GM23338 (cell line): ENCODE results near the gene ATOSA.

Source experiments
- CREB1 ChIP-seq: fragments of 250-450 bp; sonication (Bioruptor Pico); IDR thresholded peaks from 2 replicates; pipeline ENCODE4 v1.5.0; 2020; ENCODE audit warnings: low read depth, mild to moderate bottlenecking, moderate library complexity
- CTCF ChIP-seq, 2 experiments: fragments of 200-600 bp in 1 of 2; sonication (generic) in 1 of 2; conservative IDR thresholded peaks; 2 replicates each; pipeline versions ENCODE4 v1.5.1 to v1.6.1; 2016 to 2017; ENCODE audit warnings: antibody characterized with exemption in 2 of 2, low read depth in 2 of 2, mild to moderate bottlenecking in 2 of 2, moderate library complexity in 1 of 2
- ETS1 ChIP-seq: IDR thresholded peaks from 2 replicates; pipeline ENCODE4 v1.6.1; 2016; ENCODE audit warnings: antibody characterized with exemption
- EZH2 ChIP-seq: fragments of 200-600 bp; sonication (generic); IDR thresholded peaks from one replicate; pipeline ENCODE4 v1.8.0; 2017; ENCODE audit warnings: antibody characterized with exemption, mild to moderate bottlenecking, low read depth; ENCODE audit not compliant: unreplicated experiment
- EZH2phosphoT487 ChIP-seq: fragments of 200-600 bp; sonication (generic); IDR thresholded peaks from one replicate; pipeline ENCODE4 v1.8.1; 2018; ENCODE audit warnings: antibody characterized with exemption; ENCODE audit not compliant: unreplicated experiment
- JUNB ChIP-seq: IDR thresholded peaks from one replicate; pipeline ENCODE4 v1.6.1; 2016; ENCODE audit warnings: antibody characterized with exemption; ENCODE audit not compliant: unreplicated experiment
- NANOG ChIP-seq: IDR thresholded peaks from 2 replicates; pipeline ENCODE4 v1.6.1; 2016; ENCODE audit warnings: antibody characterized with exemption, borderline replicate concordance
- POLR2AphosphoS5 ChIP-seq: IDR thresholded peaks from 2 replicates; pipeline ENCODE4 v1.6.1; 2016; ENCODE audit warnings: antibody characterized with exemption, low read depth
- REST ChIP-seq: IDR thresholded peaks from one replicate; pipeline ENCODE4 v1.6.1; 2018; ENCODE audit warnings: antibody characterized with exemption; ENCODE audit not compliant: unreplicated experiment
- STAT1 ChIP-seq: IDR thresholded peaks from one replicate; pipeline ENCODE4 v1.6.1; 2016; ENCODE audit warnings: antibody characterized with exemption; ENCODE audit not compliant: unreplicated experiment
- ZNF114 ChIP-seq: fragments of 250-450 bp; sonication (Bioruptor Pico); IDR thresholded peaks from 2 replicates; pipeline ENCODE4 v1.5.0; 2020; ENCODE audit warnings: mild to moderate bottlenecking, moderate library complexity
- ZNF462 ChIP-seq: fragments of 250-450 bp; sonication (Bioruptor Pico); IDR thresholded peaks from 2 replicates; pipeline ENCODE4 v1.5.0; 2020; ENCODE audit warnings: mild to moderate bottlenecking, moderate library complexity

GRCh38 chr15:52670087-52670486 lies 9.1 kb downstream of the ATOSA start:
- TF ChIP-seq REST (no peak), CTCF (conservative IDR thresholded peaks at IDR 0.05; ENCODE audit: low read depth in 2 of 2) (no peak), NANOG (no peak), EZH2phosphoT487 (no peak), EZH2 (no peak), POLR2AphosphoS5 (no peak), CREB1 (CRISPR knock-in tag) (no peak), JUNB (no peak), ZNF462 (CRISPR knock-in tag) (no peak), STAT1 (no peak), ETS1 (no peak), ZNF114 (CRISPR knock-in tag) (no peak)
